GM20431 (cell line): ENCODE results near the gene C4orf50.
"Not testable (repeated sequence)": the region's sequence is repeated elsewhere in the genome, so short reads cannot be mapped to it uniquely, and the experiment has no call there.

Source experiments
- in situ Hi-C: fragments of 300-500 bp; cut with MseI, MboI; formaldehyde crosslinking; loops from one replicate; pipeline ENCODE4 v1.15.0; 2020; ENCODE audit warnings: low sequenced_read_pairs; ENCODE audit not compliant: unreplicated experiment

C4orf50 gene

DNA sequence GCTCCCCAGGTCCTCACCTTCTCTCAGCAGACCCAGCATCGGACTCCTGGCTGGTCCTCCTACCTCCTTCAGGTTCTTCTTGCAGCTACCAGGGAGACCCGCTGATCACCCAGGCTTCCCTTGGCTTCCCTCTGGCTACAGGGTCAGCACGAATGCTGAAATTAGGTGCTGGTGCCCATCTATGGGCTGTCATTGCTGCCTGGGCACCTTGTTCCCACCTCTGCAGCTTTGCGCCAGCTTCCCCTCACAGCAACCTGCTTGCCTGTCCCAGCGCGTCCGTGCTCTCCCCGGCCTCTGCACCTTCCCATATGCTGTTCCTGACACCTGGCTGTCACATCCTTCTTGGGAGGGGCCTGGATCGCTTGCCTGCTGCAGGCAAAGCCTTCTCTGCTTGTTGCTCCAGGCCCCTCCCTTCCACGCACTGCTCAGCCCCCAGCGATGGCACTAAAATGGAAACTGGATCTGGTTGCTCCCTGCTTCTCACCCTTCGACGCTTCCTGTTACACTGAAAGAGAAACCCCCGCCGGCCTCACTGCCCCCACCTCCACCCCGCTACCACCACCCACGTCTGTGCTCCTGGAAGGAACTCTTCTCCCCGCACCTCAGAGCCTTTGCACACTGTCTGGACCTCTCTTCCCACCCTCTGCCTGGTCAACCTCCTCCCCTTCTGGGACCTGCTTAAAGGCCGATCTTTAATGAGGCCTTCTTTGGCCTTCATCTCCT, 22.2 kb downstream of the C4orf50 start:
- in situ Hi-C loops, result no loop called here

DNA sequence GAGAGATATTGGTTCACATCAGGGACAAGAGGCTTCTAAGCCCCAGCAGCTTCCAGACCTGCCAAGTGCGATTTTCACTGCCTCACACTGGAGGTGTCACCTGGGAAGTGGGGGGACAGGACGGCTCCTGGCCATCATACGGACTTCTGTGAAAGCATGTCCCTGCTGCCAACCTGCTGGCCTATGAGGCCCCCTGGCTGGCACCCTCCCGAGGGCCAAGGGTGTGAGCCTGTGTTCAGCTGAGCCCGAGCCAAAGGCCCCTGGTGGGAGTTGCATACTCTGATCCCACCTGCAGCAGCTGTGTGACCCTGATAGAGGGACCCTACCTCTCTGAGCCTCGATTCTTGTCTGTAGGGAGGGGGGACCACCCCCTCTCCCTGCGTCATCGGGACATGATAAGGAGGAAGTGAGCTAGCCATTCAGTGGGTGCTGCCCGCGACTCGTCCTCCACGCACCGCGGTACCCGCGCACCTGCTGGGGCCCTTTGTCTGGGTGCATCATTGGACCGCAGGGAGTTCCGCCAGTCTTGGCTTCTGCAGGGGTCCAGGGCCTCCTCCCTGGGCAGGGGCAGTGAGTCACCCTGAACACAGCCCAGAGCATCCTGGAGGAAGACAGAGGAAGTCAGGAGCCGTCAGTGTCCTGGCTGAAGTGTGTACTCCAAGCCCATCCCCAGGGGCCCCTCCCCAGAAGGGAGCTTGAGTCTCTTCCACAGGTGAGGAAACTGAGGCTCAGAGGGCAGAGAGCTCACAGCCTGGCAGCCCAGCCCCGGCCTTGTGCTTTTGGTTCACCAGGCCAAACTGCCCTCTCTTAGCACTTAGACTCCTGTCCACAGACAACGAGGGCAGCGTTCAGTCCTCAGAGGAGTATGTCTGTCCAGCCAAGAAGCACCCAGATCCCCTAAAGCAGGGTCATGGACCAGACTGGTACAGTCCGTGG, 24.1 kb downstream of the C4orf50 start:
- in situ Hi-C loops, result no loop called here

DNA sequence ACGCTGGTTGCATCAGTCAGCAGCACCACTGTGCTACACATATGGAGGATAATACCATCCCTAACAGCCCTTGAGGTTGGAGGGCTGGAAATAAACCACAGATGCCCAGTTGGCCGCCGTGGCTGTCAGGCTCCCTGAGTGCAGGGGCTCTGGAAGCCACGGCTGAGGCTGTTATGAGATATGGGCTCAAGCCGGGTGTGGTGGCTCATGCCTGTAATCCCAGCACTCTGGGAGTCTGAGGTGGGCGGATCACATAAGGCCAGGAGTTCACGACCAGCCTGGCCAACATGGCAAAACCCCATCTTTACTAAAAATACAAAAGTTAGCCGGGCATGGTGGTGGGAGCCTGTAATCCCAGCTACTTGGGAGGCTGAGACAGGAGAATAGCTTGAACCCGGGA, 24.9 kb downstream of the C4orf50 start:
- in situ Hi-C loops, result not testable (repeated sequence)

DNA sequence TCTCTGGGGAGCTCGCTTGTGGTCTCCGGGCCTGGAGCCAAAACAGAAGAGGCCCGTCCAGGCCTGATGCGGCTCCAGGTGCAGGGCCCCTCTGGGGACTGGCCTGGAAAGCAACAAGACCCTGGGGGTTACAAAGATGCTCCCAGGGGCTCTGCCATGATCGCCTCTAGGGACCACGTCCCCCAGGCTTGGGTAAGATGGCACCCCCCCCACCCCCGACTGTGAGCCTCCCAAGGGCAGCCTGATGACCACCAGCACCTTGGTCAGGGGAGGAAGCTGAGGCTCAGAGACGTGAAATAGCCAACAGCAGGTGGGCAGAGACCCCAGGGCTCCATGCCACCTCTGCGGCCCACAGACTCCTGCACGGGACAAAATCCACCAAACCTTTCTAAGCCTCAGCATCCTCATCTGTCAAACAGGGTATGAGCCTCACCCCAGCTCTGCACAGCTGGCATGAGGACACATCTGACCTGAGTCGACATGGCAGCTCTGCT, 25.4 kb downstream of the C4orf50 start:
- in situ Hi-C loops, result no loop called here

DNA sequence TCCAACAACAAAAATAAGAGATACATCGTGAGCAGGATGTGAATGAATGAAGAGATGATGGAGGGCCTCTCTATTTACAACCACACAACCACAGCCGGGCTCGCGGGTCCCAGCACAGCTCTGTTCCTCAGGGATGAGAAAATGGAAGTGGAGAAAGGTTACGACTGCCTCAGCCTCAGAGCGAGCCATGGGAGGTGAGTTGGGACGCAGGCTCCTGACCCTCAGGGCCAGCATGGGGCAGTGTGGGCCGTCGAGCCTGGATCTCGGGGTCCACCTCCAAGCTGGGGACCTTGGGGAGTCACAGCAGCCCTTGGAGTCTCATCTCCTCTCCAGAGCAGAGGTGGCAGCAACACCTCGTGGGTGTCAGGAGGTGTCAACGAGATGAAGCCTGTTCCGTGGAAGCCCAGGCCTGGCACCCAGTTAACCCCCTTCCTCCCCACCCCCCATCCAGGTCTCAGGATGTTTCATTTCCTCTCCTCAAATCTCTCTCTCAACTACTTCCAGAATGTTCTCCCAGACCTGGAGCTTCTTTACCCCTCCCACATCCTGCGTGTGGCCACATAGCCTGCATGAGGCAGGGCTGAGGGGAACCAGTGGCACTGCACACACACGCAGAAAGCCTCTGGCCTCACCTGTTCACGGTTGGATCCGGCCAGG, 25.9 kb downstream of the C4orf50 start:
- in situ Hi-C loops, result no loop called here

DNA sequence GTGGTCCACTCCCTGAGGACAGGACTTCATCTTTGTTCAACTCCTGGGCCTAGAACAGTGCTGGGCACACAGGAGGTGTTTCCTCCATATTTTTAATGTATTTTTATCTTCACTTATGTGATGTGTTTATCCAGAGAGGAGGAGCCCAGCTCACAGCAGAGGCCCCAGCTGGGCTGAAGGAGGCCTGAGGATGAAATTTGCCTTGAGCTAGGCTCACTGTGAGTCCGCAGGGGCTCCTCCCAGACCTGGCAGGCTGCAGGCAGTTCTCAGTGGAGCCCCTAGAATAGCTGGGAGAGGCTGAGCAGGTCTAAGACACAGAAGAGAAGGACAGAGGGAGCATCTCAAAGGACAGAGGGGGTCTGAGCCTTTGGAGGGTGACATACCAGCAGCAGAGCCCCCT, 26.8 kb downstream of the C4orf50 start:
- in situ Hi-C loops, result no loop called here

DNA sequence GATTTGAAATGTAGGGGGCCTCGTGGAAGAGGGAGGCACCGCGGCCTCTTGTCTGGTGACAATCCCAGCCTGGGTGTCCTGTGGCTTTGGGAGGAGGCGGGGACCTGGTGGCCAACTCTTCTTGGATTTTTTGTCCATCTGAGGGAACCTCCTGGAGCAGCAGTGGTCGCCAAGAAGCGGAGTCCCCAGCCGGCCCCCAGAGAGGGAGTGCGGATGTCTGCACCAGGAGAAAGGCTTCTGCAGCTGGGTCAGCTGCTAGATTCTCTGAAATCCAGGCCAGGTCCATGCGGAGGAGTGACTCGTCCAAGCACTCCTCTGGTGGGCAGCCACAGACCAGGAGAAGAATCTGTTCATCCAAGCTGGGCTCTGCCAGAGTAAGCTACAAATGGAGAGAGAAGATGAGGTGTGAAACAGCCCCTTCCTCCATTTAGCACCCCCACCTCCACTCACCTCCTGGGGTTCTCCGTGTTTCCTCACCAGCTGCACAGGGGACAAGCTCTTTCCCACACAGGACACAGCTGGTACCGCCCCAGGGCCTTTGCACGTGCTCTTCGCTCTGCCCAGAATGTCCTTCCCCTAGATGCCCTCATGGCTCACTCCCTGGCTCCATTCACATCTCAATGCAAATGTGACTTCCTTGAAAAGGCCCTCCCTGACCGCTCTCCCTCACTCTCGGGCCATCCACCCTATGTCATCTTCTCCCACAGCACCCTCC, 27.6 kb downstream of the C4orf50 start:
- in situ Hi-C loops, result no loop called here

DNA sequence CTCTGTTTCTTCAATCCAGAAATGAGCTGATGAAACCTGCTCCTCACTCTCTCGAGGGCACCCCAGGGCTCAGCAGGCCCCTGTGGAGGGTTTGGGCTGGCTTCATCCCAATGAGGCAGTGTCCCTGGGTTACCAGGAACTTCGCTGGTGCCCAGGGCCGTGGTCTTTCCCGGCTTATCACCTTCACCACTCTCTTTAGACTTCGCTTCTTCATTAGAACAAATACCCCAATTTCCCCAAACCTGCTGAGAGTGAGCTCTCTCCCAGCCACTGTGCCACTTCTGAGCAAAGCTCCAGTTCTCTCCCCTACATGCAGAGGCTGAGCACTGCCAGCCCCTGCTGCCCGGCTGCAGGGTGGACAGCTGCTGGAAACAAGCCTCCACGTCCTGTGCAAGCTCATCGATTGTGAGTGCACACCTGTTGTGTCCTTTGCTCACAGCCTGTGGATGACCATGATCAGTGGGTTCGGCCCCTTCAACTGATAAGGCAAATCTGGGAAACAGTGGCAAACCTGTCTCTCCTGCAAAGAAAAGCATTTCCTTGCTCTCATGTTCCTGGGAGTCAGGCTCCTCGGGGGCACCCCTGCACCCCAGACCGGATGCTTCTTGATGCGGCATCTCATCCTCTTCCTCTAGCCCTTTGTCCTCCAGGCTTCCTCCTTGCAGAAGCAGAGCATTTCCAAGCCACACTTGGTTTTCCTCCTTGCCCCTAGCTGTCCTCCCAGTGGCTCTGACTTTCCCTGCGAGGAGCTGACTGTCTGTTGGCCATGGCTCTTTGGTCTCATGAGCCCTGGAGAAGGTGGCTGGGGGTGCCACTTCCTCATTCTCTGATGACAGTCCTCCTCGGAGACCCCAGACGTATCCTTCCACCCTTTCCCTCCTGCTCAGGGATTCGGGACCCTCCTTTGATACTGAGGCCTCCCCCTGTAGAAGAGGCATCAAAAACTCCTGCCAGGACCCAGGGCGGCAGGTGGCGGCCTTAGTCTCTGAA, 28.7 kb downstream of the C4orf50 start:
- in situ Hi-C loops, result no loop called here

DNA sequence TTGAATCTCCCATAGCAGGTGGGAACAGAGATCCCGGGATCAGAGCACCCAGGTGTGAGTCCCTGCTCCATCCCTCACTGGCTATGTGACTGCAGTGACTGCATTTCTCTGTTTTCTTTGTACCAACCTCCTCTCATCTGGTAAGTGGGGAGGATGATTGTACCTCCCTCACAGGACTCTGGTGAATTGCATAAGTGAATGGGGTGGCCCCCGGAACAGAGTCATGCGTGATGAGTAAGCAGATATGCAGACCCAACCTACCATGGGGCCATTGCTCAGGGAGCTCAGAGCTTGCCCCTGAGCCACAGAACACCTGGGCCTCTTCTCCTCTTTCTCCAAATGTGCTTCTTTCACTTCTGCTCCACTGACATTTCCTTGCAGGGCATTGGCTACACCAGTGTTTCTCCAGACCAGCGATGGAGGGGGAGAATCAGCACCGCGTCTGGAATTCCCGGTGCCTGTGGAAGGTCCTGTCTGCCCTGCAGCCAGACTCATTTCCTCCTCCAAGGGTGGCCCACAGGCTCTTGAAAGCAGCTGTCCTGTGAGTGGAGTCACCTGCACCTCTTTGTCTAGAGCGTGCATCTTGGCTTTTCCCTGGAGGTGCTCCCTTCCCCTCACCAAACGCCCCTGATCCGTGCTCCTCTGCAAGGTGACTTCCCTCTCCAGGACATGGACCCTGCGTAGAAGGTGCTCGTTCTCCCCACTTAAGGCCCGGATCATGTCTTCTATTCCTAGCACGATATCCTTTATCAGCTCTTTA, 30.0 kb downstream of the C4orf50 start:
- in situ Hi-C loops, result no loop called here

DNA sequence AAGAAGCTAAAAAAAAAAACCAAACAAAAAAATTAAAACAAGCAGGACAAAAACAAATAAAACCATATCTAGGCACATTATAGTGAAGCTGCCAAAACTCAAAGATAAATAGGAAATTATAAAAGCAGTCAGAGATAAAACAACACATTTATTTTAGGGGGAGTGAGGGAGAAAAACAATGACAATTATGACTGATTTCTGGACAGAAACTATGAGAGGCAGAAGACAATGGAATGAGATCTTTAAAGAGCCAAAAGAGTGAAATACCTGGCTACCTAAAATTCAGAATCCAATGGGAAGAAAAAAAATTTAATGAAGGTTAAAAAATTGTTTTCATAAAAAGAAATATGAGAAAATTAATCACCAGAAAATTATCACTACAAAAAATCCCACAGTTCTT, 33.4 kb downstream of the C4orf50 start:
- in situ Hi-C loops, result no loop called here

DNA sequence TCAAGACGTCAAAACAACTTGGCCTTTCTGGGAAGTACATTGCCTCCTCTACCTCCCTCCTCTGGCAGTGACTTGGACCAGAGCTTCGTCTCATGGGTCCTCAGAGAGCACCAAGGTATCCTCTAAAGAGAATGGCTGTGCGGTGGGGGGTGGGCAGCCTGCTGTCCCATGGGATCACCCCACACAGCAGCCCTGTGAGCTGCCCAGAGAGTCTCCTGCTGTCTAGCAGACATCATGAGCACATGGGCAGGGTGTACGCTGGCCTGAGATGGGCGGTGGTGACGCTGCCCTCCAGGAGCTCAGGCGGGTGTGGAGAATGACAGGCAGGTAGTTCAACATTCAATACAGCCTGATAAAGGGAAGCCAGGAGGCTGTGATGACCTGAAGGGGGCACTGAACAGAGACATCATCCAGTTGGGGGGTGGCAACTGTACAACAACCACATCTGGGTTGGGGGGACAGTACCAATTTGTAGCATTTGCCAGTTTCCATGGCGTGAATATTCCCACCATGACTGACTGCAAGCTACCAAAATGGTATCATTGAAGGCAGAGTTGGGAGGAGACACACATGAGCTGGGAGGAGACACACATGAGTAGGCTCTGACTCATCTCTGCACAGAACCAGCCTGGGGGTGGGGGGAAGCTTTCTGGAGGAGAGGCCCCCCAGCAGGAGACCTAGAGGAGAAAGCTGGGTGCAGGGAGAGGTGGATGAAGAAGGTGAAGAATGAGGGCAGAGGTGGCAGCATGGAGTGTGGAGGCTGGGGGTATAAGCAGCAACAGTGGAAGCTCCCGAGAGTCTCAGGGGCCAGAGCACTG, 35.9 kb downstream of the C4orf50 start:
- in situ Hi-C loops, result no loop called here

DNA sequence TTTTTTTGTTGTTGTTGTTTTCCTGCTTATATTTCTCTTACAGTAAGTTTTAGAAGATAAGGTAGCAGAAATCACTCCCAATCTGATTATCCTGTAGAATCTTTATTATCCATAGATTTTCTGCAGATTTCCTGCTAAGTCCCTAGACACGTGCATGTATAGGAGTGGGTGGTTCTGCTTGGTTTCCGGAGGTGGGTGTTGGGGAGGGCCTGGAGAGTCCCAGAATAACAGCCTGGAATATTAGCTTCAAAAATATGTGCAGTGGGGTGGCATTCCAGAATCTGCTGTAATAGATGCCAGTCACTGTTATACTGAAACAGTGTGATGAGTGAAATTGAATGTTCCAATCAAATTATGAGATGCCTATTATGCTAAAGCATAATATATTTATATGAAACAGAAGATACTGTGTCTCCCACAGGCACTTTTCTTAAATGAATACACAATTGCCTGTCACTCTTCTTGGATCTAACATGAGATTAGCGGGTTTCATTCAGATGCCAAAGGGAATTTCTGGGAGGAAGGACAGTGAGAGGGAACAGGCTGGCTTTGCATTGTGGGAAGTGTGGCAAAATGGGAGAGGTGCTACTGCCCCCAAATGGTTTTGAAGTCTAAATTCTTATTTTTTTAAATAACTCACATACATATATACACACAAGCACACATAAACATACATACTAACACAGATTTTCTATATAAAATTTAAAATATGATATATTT, 37.6 kb downstream of the C4orf50 start:
- in situ Hi-C loops, result no loop called here

DNA sequence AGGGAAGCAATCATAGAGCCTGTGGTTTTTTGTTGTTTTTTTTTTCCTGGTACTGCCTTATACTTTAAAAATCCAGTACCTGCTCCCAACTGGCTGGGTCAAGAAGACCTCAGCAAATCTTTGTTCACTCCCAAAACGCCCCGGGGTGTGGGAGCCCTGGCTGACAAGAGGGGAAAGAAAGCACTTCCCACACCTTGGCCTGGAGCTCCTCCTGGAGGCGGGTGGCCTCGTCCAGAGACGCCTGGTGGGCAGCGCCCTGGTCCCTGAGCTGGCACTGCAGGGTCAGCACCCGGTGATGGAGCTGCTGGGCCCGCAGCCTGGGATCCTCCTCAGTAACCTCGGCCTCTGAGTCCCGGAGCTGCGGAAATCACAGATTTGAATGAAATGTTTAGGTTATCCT, 38.2 kb downstream of the C4orf50 start:
- in situ Hi-C loops, result no loop called here

DNA sequence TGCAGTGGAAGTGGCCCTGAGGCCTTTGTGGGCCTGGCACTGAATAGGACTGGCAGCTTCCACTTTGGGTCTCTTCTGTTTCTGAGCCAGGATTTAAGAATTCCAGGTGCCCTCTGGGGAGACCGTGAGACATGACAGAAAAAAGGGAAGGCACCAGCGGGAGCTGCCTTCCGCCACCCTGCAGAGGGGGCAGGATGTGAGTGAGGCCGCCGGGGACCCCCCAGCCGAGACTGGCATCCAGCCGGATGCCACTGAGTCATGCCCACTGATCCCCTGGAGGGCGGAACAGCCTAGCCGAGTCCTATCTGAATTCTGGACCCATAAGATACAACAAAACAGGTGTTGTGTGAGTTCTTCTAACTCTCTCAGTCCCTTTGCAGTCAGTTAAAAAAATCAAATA, 41.3 kb downstream of the C4orf50 start:
- in situ Hi-C loops, result no loop called here

DNA sequence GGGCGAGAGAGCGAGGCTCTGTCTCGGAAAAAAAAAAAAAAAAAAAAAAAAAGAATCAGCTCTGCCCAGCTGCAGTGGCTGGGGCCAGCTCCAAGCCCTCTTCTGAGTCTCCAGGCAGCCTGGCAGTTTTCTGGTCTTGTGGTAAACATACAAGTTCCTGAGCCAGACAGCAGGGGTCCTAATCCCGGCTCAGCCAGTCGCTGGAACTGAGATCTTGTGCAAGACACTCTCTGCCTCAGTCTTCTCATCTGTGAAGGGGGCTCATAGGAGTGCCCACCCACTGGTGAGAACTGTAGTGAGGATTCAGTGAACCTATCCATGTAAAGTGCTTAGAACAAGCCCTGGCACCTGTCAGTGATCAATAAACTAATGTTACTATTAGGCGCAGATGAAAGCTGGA, 41.8 kb downstream of the C4orf50 start:
- in situ Hi-C loops, result no loop called here

DNA sequence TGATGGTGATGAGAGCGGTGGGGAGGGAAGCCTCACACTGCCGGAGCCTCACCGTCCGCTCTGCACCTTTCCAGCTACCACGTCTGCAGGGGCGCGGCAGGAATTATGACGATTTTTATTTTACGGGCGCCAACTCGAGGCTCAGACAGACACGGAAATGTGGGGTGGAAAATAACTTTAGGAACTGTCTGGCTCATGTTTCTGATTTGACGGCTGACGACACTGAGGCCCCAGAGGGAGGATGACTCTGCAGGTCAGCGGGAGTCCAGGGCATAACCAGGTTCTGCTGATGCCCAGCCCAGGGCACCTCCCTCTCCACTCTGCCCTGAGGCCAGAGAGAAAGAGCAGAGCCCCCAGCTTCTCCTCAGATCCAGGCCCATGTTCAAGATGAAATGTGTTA, 43.9 kb downstream of the C4orf50 start:
- in situ Hi-C loops, result no loop called here
